ENCODE data around the gene MB.

DNA sequence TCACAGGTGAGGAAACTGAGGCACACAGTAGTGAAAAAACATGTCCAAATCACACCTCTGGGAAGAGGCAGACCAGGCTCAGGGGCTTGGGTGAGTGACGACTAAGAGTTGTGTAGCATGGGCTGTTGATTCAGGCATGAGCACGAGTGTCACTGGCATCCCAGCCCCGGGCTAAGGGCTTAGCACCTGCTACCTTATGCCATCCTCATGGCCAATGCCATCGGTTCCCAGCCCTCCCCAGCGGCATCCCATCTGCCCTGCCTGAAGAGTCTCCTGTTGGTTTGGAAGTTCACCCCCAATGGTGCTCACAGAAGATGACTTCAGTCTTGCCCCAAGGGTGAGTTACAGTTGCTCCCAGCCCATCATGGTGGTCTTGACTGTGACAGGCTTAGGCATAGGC is 22.4 kb downstream of the MB start:
- TF ChIP-seq, protein P1, sequence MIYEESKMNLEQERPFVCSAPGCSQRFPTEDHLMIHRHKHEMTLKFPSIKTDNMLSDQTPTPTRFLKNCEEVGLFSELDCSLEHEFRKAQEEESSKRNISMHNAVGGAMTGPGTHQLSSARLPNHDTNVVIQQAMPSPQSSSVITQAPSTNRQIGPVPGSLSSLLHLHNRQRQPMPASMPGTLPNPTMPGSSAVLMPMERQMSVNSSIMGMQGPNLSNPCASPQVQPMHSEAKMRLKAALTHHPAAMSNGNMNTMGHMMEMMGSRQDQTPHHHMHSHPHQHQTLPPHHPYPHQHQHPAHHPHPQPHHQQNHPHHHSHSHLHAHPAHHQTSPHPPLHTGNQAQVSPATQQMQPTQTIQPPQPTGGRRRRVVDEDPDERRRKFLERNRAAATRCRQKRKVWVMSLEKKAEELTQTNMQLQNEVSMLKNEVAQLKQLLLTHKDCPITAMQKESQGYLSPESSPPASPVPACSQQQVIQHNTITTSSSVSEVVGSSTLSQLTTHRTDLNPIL (CRISPR knock-in tag; IDR thresholded peaks at IDR 0.05; ENCODE audit: low read depth) = no peak
- TF ChIP-seq, protein P2, sequence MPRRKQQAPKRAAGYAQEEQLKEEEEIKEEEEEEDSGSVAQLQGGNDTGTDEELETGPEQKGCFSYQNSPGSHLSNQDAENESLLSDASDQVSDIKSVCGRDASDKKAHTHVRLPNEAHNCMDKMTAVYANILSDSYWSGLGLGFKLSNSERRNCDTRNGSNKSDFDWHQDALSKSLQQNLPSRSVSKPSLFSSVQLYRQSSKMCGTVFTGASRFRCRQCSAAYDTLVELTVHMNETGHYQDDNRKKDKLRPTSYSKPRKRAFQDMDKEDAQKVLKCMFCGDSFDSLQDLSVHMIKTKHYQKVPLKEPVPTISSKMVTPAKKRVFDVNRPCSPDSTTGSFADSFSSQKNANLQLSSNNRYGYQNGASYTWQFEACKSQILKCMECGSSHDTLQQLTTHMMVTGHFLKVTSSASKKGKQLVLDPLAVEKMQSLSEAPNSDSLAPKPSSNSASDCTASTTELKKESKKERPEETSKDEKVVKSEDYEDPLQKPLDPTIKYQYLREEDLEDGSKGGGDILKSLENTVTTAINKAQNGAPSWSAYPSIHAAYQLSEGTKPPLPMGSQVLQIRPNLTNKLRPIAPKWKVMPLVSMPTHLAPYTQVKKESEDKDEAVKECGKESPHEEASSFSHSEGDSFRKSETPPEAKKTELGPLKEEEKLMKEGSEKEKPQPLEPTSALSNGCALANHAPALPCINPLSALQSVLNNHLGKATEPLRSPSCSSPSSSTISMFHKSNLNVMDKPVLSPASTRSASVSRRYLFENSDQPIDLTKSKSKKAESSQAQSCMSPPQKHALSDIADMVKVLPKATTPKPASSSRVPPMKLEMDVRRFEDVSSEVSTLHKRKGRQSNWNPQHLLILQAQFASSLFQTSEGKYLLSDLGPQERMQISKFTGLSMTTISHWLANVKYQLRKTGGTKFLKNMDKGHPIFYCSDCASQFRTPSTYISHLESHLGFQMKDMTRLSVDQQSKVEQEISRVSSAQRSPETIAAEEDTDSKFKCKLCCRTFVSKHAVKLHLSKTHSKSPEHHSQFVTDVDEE (CRISPR knock-in tag; IDR thresholded peaks at IDR 0.05) = no peak
- TF ChIP-seq RARB (CRISPR knock-in tag; IDR thresholded peaks at IDR 0.05) (no peak), ISL1 (CRISPR knock-in tag; IDR thresholded peaks at IDR 0.05) (no peak), ZC3H10 (CRISPR knock-in tag; IDR thresholded peaks at IDR 0.05) (no peak)

Data from SK-N-SH treated with all-trans-retinoic acid at 6 μM for 48 hours (cell line).